ENCODE results near the gene PSTPIP1. TPM values are rescaled to one million over a fixed set of nuclear protein-coding genes. Genes with fewer than 3 reads are reported as not detected.

The PSTPIP1 gene
- total RNA-seq, 4 donors from 2014 or later: 7.7 to 11.8 (median 8.1) TPM

GRCh38 chr15:77024273-77025082, 29.6 kb downstream of the PSTPIP1 start:
- Histone ChIP-seq H3K4me1 (peaks cover 0 to 22% (median 17%) of the 10 kb centered on the region in 4 donors), H3K4me3 (no peak overlapping the region), H3K27ac (replicated peaks in 1 of 4) (no peak overlapping the region), H3K27me3 (peaks cover 0 to 21% (median 0%) of the 10 kb centered on the region in 4 donors), H3K9me3 (no peaks in the 10 kb centered on the region), H3K36me3 (no peaks in the 10 kb centered on the region)
- intact Hi-C loops (cut with DNase I): loop anchor here (2.0 kb wide), 1 partner anchor 520 kb away; no protein-coding TSS in a partner anchor
- no peak for DNase-seq (ENCODE audit: extremely low spot score)
- WGBS: 33% methylated on average over 15 of the region's 17 CpGs
- TF ChIP-seq CTCF (IDR thresholded peaks at IDR 0.05): peak in 2 of 3 experiments; percentile 91 to 93
- peak in 1 of 2 donors; percentile 16 for TF ChIP-seq POLR2AphosphoS5 (IDR thresholded peaks at IDR 0.05)
- TF ChIP-seq POLR2A (IDR thresholded peaks at IDR 0.05; ENCODE audit: low read depth): no peak
- no peak for TF ChIP-seq EP300 (IDR thresholded peaks at IDR 0.05)

- intact Hi-C loops (cut with DNase I): loop anchor here (2.0 kb wide), 1 partner anchor 520 kb away; no protein-coding TSS in a partner anchor
These were observed 30.4 kb downstream of the PSTPIP1 start for GRCh38 chr15:77025083-77025901.

GRCh38 chr15:77025941-77026411, 31.1 kb downstream of the PSTPIP1 start:
- H3K27me3 ChIP-seq: peaks cover 0 to 34% (median 0%) of the 10 kb centered on the region in 4 donors
- no peak for TF ChIP-seq EP300 (IDR thresholded peaks at IDR 0.05)
- TF ChIP-seq POLR2AphosphoS5 (IDR thresholded peaks at IDR 0.05): no peak
- 89% methylated on average over 3 of the region's 4 CpGs for WGBS
- no peak overlapping the region for H3K4me3 ChIP-seq
- intact Hi-C loops (cut with DNase I): loop anchor here (2.0 kb wide), 1 partner anchor 519 kb away; no protein-coding TSS in a partner anchor
- no peaks in the 10 kb centered on the region for H3K9me3 ChIP-seq
- no peaks in the 10 kb centered on the region for H3K36me3 ChIP-seq
- H3K27ac ChIP-seq (replicated peaks in 1 of 4): no peak overlapping the region
- H3K4me1 ChIP-seq: peaks cover 0 to 22% (median 17%) of the 10 kb centered on the region in 4 donors
- no peak for DNase-seq (ENCODE audit: extremely low spot score)

More at GRCh38 chr15:77025083-77025901, 30.4 kb downstream of the PSTPIP1 start:
- 91% methylated on average over 14 of the region's 15 CpGs for WGBS
- Histone ChIP-seq H3K27me3 (peaks cover 0 to 27% (median 0%) of the 10 kb centered on the region in 4 donors), H3K9me3 (no peaks in the 10 kb centered on the region), H3K36me3 (no peaks in the 10 kb centered on the region), H3K4me1 (peaks cover 0 to 22% (median 17%) of the 10 kb centered on the region in 4 donors), H3K4me3 (no peak overlapping the region), H3K27ac (replicated peaks in 1 of 4) (no peak overlapping the region)
- TF ChIP-seq POLR2AphosphoS5 (IDR thresholded peaks at IDR 0.05): no peak
- TF ChIP-seq POLR2A (IDR thresholded peaks at IDR 0.05; ENCODE audit: low read depth): no peak
- no peak for TF ChIP-seq CTCF (IDR thresholded peaks at IDR 0.05)
- TF ChIP-seq EP300 (IDR thresholded peaks at IDR 0.05): no peak
- DNase-seq (ENCODE audit: extremely low spot score): no peak

- H3K27me3 ChIP-seq: peaks cover 0 to 38% (median 0%) of the 10 kb centered on the region in 4 donors
- no peaks in the 10 kb centered on the region for H3K9me3 ChIP-seq
- peaks cover 0 to 20% (median 17%) of the 10 kb centered on the region in 4 donors for H3K4me1 ChIP-seq
- H3K4me3 ChIP-seq: no peak overlapping the region
- no peaks in the 10 kb centered on the region for H3K36me3 ChIP-seq
- DNase-seq (ENCODE audit: extremely low spot score): no peak
- WGBS: 82% methylated on average over 6 of the region's 12 CpGs
- TF ChIP-seq POLR2AphosphoS5 (IDR thresholded peaks at IDR 0.05) (no peak), EP300 (IDR thresholded peaks at IDR 0.05) (no peak)
- no peak overlapping the region for H3K27ac ChIP-seq (replicated peaks in 1 of 4)
- intact Hi-C loops (cut with DNase I): no loop called here
These were observed 31.7 kb downstream of the PSTPIP1 start for GRCh38 chr15:77026501-77027110.

- H3K4me1 ChIP-seq: peaks cover 0 to 18% (median 16%) of the 10 kb centered on the region in 4 donors
- intact Hi-C loops (cut with DNase I): no loop called here
- H3K4me3 ChIP-seq: no peak overlapping the region
- 75% methylated on average over 9 of the region's 12 CpGs for WGBS
- H3K36me3 ChIP-seq: no peaks in the 10 kb centered on the region
- H3K9me3 ChIP-seq: no peaks in the 10 kb centered on the region
- no peak for DNase-seq (ENCODE audit: extremely low spot score)
- no peak overlapping the region for H3K27ac ChIP-seq (replicated peaks in 1 of 4)
- TF ChIP-seq POLR2A (IDR thresholded peaks at IDR 0.05; ENCODE audit: low read depth): no peak
- no peak for TF ChIP-seq POLR2AphosphoS5 (IDR thresholded peaks at IDR 0.05)
- TF ChIP-seq CTCF (IDR thresholded peaks at IDR 0.05): no peak
- TF ChIP-seq EP300 (IDR thresholded peaks at IDR 0.05): no peak
- H3K27me3 ChIP-seq: peaks cover 0 to 42% (median 0%) of the 10 kb centered on the region in 4 donors
These were observed 32.3 kb downstream of the PSTPIP1 start for GRCh38 chr15:77027111-77027696.
